ENCODE measurements around the gene PDLIM4.

PDLIM4 gene

DNA sequence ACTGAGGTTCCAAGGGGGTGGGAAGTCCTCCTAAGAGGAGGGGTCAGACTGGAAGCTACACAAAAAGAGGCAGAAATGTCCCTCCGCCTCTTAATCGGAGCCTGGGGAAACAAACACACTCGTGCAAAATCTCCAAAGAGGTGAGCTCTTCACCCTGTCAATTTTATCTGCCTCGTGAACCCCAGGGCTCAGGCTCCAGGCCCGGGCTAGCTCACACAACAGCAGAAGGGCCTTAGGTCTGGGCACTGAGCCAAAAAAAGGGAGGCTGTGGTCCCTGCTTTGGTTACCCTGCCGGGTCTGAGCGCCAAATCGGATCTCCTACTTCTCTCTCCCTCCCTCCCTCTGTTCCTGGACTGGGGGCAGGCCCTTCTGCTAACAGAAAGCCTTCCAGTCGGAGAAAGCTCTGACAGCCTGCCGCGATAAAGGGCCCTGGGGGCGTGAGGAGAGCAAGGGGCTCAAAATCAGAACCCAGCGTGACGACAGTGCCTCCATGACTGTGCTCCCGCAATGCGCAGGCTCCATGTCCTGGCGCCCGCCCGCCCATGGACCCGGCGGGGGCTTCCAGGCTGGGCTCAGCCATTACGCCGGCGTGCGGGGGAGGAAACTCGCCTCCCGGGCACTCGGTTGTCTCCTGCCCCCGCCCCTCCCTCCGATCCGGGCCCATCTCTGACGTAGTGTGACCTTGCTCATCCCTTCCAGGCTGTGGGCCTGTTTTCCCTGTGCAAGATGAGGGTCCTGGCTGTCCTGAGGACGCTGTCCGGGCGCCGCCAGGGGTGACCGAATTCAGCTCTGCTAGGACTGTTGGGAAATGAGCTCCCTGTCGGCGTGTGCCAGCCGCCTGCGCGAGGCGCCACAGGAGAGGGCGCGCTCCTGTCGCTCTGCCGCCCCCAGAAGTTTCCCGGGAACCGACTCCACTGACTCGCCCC is 35.8 kb downstream of the PDLIM4 start:
- peak; percentile 84 for DNase-seq

DNA sequence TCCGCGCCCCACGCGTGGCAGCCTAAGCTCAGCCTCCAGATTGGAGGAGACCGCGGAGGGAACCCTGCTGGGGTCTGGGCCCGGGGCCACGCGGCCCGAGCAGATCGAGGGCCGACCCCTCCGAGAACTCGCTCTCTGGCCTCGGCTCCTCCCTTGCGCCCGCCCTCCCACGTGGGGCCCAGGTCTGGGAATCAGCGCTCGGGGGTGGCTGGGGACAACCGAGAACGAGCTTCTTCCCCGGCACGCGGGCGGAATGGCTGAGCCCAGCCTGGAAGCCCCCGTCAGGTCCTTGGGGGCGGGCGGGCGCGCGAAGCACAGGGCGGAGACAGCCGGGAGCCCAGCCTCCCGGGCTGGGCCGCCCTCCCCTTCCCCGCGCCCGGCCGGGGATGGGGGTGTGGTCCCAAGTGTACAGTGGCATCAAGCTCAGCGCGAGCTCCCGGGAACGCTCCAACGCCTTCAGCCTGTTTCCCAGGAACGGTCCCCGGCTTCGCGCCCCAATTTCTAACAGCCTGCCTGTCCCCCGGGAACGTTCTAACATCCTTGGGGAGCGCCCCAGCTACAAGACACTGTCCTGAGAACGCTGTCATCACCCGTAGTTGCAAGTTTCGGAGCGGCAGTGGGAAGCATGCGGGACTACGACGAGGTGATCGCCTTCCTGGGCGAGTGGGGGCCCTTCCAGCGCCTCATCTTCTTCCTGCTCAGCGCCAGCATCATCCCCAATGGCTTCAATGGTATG is 36.7 kb downstream of the PDLIM4 start, which contains the start of gene SLC22A4:
SLC22A4 (plus strand) TSS at position 403 of the 736 bp plus-strand sequence; CDS start at position 626, 223 bp downstream.
- DNase-seq: peak; percentile 70

DNA sequence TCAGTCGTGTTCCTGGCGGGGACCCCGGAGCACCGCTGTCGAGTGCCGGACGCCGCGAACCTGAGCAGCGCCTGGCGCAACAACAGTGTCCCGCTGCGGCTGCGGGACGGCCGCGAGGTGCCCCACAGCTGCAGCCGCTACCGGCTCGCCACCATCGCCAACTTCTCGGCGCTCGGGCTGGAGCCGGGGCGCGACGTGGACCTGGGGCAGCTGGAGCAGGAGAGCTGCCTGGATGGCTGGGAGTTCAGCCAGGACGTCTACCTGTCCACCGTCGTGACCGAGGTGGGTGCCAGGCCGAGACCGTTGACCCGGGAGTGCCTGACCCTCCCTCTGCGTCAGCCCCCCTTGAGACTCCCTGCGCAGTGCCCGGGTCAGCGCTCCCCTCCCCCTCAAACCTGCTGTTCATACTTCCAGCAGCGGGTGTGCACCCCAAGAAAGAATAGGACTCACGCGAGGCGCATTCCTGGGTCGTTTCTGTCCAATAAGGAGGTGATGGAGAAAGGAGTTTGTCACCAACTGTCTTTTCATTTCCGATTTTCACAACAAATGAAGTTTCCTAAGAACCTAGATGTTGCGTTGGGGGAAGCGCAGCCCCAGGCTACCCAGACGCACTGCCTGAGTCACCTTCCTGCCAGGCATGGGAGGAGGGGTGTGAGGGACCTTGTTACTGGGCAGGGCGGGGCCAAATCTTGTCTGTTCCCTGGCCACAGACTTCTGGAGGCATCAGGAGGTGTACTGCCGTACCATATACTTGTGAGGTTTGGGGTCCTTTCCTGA is 37.4 kb downstream of the PDLIM4 start:
- DNase-seq: no peak

DNA sequence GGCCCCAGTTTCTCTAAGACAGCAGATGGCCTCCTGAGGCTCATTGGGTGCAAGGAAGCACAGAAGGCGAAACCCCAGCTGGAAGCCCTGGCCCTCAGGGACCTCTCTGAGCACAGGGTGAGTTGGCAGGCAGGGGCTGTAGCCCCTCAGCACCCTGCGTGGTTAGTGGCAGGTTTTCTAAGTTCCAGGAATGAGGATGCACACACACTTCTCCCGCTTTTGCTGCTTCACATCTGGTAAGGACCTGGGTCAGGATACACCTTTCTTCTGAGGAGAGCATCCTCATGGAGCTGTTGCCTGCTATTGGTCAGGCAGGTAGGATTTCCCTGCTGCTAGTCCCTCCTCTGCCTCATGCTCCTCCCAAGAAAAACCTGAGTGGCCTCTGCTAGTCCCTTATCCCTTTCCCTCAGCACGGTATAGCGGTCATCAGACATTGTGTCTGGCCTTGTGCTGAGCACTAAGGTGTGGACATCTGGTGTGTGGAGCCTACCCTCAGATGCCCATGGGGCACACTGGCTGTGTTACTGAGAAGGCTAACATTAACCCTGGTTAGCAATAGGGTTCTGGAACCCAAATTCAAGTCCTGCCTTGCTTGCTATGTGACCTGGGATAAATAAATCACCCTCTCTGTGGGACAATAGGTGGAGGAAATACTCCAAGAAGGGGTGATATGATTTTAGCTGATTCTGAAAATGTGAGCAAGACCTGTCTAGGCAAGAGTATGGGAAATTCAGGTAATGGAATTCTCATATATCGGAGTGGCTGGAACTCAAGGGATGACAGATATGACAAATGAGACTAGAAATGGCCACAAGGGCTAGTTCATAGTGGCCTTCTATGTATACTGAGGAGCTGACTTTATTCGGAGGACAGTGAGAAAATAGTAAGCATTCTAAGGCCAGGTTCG is 38.3 kb downstream of the PDLIM4 start:
- no peak for DNase-seq

DNA sequence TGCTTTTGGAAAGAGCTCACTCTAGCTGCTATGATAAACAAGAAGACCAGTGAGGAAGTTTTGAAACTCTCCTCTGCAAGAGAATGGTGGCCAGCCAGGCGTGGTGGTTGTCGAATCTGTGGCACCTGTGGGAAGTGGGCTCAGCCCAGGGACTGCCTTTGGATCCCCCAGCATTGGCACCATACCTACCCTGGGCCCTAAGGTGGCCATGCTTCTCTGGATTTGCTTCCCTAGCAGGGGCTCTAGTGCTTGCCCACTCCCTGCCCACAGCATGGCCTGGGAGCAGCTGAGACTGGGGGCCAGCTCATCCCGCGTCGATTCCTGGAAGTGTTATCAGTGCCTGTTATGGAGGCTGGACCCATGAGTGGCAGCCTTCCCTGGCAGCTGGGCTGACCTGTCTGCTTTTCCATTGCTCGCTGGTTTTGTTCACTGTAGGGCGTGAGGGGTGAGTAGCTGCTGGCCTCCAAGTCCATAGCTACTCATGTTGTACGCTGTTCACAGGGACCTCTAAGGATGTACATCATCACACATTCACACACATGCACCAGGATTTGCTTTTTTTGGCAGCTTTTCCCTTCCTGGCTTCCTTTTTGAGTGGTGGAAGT is 39.0 kb downstream of the PDLIM4 start:
- no peak for DNase-seq

DNA sequence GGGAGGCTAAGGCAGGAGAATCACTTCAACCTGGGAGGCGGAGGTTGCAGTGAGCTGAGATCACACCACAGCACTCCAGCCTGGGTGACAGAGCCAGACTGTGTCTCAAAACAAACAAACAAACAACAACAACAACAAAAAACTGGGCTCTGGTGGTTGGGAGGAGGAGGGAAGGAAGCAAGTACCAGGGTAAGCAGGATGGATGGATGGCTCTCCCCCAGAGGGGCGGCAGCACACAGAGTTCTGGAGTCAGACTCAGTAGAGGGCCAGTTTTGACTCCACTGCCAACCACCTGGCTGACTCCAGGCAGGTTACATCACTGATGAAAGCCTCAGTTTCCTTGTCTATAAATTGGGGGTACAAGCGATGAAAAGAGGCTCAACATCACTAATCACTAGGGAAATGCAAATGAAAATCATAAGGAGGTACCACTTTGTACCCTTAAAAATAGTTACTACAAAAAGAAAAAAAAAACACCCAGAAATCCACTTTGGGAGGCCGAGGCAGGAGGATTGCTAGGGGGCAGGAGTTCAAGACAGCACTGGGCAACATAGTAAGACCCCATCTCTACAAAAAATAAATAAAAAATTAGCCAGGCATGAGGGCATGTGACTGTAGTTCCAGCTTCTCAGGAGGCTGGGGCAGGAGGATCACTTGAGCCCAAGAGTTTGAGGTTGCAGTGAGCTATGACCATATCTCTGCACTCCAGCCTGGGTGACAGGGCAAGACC is 39.9 kb downstream of the PDLIM4 start:
- no peak for DNase-seq

DNA sequence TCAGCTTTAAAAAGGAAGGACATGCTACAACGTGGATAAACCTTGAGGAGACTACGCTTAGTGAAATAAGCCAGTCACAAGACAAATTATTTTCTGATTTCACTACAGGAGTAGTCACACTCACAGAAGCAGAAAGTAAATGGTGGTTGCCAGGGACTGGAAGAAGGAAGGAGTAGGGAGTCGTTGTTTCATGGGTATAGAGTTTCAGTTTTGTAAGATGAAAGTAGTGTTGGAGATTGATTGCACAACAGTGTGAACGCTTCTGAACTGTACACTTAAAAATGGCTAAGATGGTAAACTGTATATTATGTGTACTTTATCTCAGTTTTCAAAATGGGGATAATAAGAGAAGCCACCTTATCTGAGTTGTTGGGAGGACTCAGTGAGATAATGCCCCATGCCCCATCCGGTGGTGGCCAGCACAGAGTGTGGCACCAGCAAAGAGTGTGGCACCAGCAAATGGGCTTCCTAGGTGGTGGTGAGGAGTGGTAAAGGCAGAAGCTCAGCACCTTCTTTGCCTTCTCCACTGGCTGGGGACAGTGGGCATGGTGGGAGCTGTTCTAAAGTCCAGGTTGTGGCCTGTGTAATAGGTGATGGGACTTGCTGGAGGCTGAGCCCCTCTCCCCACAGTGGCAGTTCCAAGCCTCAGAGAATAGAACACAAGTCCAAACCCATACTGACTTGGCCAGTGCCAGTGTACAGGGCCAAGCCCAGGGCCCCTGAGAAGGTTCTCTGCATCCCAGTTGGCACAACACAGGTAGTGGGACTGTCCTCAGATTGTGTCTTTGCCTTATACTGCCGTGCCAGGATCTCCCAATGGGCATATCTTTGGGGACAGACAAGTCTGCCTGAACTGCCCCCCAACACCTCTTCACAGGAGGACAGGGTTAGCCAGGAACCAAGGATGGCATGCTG is 41.1 kb downstream of the PDLIM4 start:
- DNase-seq: no peak

DNA sequence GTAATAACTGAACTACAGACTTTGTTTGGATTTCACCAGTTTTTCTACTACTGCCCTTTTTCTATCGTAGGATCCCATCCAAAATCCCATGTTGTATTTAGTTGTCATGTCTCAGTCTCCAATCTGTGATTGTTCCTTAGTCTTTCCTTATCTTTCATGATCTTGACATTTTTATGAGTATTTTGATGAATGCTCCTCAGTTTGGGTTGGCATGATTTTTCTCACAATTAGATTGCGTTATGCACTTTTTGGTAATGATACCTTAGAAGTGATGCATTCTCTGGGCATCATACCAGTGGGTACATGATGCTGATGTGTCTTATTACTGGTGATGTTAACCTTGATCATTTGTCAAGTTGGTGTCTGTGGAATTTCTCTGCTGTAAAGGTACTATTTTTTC is 42.4 kb downstream of the PDLIM4 start:
- DNase-seq: no peak

DNA sequence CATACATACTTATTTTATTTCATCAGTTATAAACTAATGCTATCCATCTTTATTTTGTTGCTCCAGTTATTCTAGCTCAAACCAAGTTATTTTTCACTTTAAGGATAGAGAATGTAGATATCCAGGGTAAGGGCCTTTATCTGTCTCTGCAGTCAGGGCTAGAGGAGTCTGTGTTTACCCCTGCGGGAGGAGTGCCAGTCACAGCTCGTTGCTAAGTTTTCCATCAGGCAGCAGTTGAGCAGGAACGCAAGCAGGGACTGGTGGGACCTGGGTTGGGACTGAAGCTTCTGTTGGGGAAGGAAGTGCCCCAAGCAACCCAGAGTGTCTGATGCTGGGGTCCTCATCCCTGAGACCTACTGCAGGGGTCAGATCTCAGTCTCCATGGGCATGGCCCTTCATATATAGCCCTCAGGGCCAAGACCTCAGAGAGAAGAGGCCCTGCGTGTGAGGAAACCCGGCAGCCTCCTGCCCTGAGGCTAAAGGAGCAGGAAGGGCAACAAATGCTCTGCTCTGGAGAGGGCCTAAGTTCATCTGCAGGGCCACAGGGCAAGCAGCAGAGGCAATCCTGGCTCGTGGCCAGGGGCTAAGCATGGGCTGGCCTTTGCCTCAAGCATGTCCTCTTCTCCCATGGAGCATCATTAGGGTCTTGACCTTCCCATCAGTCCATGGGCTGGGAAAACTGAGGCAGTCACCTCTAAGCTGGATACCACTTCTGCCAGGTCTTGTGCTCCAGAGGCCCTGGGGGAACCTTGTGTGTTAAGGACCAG is 43.3 kb downstream of the PDLIM4 start:
- DNase-seq: no peak

DNA sequence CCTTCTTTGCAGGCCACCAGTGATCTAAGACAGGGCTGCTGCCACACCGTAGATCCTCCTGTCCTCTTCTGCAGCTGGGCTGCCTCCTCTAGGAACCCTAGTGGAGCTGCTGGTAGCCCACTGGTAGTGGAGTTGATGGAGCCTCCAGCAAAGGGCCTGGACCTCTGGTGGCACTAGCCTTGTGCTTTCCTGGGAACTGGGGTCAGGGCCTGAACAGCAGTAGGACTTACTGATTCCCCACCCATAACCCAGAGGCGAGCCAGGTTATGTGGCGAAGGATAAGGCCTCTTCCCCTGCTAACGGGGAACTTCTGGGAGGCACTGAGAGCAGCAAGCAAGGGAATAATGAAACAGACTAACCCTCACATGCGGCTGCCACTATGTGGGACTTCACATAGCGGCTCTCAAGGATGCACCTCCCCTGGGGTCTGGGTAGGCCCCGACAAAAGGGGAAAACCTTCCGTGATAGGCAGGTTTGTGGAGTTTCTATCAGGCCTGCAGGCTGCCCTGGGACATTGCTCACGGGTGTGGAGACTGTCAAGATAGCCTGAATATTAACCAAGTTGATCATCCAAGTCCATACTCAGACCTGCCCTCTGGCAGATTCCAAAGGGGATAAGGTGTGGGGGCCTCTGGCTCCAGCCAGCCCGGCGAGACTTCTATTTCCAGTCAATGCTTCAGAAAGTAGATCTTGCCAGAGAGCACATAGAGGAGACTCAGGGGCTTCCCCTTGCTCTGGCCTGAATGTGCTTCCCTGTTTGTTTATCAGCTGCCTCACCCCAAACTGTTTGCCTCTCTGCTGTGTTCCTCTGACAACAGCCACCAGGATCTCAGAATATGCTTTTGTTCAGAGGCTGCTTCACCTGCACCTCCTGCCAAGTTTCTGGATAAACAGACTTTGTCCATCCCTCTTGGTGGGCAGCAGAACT is 44.1 kb downstream of the PDLIM4 start:
- no peak for DNase-seq

DNA sequence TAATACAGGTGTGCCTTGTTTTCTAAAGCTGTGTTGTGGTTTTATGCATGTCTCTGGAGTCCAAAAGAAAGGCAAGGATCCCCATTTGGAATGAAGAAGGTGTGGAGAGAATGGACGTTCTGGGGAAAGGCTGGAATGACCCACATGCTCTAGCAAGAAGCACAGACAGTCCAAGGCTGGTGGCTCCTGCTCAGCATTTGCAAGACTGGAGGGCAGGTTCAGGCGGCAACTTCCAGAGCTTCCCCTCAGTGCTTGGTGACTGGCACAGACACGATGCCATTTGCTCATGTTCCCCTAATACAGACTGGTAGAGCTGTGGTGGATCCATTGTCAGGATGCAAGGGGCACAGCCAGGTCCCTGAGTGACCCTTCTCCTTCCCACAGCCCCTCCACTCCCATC is 44.9 kb downstream of the PDLIM4 start:
- no peak for DNase-seq

DNA sequence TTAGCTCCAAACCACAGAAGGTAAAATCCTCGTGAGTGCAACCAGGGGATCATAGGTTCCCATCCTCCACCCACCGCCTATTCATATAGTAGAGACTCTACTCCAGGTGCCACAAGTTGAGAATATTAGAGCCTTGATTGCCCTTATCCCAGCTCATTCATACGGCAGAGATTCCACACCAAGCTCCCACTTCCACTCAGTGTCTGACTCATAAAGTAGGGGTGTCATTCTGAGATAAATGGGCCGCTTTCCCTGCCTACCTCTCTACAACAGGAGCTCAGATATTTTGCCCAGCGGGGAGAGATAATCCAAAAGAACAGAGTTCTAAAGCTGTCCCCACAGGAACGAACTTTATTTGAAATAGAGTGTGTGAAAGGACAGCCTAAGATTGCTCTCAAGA is 46.1 kb downstream of the PDLIM4 start:
- no peak for DNase-seq

DNA sequence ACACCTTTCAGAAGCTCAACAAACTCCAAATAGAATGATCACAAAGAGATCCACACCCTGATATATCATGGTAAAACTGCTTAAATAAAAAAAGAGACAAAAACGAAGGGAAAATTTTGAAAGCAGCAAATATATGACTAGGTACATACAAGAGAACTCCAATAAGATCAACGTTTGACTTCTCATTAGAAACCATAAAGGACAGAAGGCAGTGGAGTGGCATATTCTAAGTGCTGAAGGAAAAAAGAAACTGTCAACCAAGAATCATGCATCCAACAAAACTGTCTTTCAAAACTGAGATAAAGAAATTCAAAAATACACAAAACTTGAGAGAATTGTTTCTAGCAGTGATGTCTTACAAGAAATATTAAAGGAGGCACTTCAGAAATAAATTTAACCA is 47.9 kb downstream of the PDLIM4 start:
- no peak for DNase-seq

DNA sequence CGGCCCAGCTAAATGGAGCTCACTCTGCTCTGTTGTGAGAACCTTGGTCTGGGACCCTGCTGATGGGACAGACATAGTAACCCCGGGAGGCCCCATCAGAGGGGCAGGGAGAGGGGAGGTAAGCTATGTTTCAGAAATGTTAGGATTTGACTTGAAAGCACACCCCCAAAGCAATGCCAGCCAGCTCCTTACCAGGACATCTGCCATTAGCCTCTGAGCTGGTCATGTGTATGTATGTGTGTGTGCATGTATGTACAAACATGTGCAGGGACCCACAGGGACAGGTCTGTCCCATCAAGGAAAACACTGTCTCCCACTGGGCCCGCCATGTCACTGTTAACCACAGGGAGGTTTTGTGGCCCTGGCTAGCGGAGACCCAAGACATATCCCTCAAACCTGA is 51.2 kb downstream of the PDLIM4 start:
- DNase-seq: no peak

DNA sequence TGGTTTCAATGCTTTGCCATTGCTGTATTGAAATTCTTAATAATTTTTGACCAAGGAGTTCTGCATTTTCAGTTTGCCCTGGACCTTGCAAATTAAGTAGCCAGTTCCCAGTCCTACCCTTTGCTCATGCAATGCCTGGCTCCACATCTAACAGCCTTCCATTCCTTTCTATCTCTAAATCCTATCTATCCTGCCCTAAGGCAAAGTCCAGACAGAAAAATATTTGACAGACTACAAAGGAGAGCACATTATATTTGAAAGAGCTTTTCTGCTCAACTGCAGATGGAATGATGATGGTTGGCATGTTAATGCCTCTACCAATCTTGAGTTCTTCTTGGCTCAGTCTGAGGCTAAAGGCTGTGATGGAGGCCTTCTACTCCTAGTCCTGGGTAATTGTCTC is 52.2 kb downstream of the PDLIM4 start:
- no peak for DNase-seq

DNA sequence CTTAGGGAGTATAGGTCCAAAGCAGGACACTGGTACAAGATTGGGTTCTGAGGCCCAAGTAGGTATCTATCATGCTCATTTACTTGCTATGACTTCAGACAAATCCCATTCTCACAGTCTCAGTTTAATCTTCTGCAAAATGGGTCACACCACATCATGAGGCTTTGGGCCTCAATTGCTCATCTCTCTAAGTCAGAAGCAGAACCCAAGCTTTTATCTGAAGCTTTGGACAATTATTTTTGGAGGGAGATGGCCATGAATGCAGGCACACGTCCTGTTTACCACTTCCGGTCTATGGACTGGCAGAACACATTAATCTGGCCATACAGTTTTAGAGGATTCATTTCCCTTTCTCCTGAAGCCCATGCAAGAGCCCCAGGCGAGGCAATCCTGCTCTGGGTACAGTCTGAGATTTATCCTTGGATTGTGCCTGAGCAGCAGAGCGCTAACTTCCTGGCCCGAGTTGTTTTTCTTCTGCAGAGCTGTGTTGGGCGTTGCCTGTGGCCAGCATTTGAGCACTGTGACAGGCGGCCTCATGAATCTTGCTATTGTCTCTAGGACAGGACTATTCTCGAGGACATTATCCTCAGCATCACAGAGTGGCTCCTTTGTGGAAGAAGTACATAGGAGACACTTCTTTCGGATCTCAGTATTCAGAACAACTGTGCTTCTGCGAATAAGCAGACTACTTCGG is 52.8 kb downstream of the PDLIM4 start:
- no peak for DNase-seq

DNA sequence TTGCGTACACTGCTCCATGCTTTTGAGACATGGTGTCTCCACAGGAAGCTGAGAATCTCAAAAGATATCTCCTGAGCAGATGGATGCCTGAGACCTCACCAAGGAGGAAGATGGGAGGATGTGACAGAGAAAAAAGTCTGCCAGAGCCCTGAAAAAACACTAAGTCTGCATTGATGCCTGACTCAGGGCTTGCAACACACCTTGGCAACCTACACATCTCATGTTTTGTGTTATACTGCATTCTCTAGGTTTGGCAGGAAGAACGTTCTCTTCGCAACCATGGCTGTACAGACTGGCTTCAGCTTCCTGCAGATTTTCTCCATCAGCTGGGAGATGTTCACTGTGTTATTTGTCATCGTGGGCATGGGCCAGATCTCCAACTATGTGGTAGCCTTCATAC is 55.9 kb downstream of the PDLIM4 start:
- no peak for DNase-seq

All from NCI-H1105 treated with DMSO at 0.1 percent for 48 hours (cell line).